GM12801 (cell line): Measurements from ENCODE around the gene SLC47A1.

Source experiments
- CTCF ChIP-seq: IDR thresholded peaks from one replicate; pipeline ENCODE4 v1.5.1; 2011; ENCODE audit warnings: control low read depth; ENCODE audit not compliant: insufficient read length; ENCODE audit errors: extremely low read depth

The SLC47A1 gene

GRCh38 chr17:19555746-19556145 is 22.1 kb downstream of the SLC47A1 start:
- no peak for TF ChIP-seq CTCF

- TF ChIP-seq CTCF, result no peak
These were observed 25.3 kb downstream of the SLC47A1 start for GRCh38 chr17:19558946-19559345.

GRCh38 chr17:19561697-19562318 is 28.2 kb downstream of the SLC47A1 start:
- TF ChIP-seq CTCF, result no peak

GRCh38 chr17:19565817-19566575 is 32.3 kb downstream of the SLC47A1 start:
- TF ChIP-seq CTCF, result no peak

GRCh38 chr17:19567216-19568015 is 33.8 kb downstream of the SLC47A1 start:
- TF ChIP-seq CTCF, result no peak

GRCh38 chr17:19568016-19568350 is 34.3 kb downstream of the SLC47A1 start:
- TF ChIP-seq CTCF, result no peak

- TF ChIP-seq CTCF, result no peak
These were observed 36.3 kb downstream of the SLC47A1 start for GRCh38 chr17:19569785-19570543.
